WTC11 (cell line): ENCODE data around the gene FOXL1.

Experiments
- ELF4 ChIP-seq: sonication (generic); formaldehyde crosslinking; IDR thresholded peaks from 2 replicates; pipeline ENCODE4 v1.8.1; 2022; ENCODE audit warnings: low read depth, mild to moderate bottlenecking, moderate library complexity, missing genetic modification reagents
- SP1 ChIP-seq: sonication (generic); formaldehyde crosslinking; conservative IDR thresholded peaks from 2 replicates; pipeline ENCODE4 v1.8.1; 2022; ENCODE audit warnings: missing genetic modification reagents
- TF ChIP-seq, protein P1 (sequence below): sonication (generic); formaldehyde crosslinking; IDR thresholded peaks from 2 replicates; pipeline ENCODE4 v1.8.1; 2023; ENCODE audit warnings: mild to moderate bottlenecking, missing genetic modification reagents, moderate library complexity
- TF ChIP-seq, protein P2 (sequence below): fragments of 250-450 bp; sonication (Bioruptor Pico); IDR thresholded peaks from 2 replicates; pipeline ENCODE4 v1.9.0; 2021; ENCODE audit warnings: mild to moderate bottlenecking
- TF ChIP-seq, protein P3 (sequence below): sonication (generic); formaldehyde crosslinking; IDR thresholded peaks from 2 replicates; pipeline ENCODE4 v1.8.0; 2022; ENCODE audit warnings: mild to moderate bottlenecking, missing genetic modification reagents
- TF ChIP-seq, protein P4 (sequence below): sonication (generic); formaldehyde crosslinking; conservative IDR thresholded peaks from 2 replicates; pipeline ENCODE4 v1.8.1; 2022; ENCODE audit warnings: mild to moderate bottlenecking, missing genetic modification reagents

DNA sequence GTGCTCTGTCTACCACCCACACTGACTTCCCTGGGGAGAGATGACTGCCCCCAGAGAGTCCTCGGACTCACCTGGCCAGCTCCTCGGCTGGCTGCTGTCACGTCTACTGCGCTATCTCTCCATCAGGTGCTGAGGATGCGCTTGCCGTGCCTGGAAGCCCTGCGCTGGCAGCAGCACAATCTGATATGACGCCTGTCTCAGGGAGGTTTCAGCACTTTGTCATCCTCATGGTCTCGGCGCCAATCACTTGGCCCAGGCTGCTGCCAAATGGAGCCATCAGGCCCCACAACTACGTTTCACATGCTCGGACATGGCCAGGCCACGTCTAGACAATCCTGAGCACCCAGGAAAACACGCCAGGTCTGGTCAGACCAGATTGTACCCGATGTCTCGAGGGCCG, 46.7 kb downstream of the FOXL1 start:
- TF ChIP-seq, protein P1, sequence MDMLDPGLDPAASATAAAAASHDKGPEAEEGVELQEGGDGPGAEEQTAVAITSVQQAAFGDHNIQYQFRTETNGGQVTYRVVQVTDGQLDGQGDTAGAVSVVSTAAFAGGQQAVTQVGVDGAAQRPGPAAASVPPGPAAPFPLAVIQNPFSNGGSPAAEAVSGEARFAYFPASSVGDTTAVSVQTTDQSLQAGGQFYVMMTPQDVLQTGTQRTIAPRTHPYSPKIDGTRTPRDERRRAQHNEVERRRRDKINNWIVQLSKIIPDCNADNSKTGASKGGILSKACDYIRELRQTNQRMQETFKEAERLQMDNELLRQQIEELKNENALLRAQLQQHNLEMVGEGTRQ (CRISPR knock-in tag), result no peak
- TF ChIP-seq, protein P2, sequence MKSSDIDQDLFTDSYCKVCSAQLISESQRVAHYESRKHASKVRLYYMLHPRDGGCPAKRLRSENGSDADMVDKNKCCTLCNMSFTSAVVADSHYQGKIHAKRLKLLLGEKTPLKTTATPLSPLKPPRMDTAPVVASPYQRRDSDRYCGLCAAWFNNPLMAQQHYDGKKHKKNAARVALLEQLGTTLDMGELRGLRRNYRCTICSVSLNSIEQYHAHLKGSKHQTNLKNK (CRISPR knock-in tag), result no peak
- no peak for TF ChIP-seq SP1 (CRISPR knock-in tag)
- TF ChIP-seq, protein P3, sequence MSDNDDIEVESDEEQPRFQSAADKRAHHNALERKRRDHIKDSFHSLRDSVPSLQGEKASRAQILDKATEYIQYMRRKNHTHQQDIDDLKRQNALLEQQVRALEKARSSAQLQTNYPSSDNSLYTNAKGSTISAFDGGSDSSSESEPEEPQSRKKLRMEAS (CRISPR knock-in tag), result no peak
- TF ChIP-seq ELF4, result no peak
- TF ChIP-seq, protein P4, sequence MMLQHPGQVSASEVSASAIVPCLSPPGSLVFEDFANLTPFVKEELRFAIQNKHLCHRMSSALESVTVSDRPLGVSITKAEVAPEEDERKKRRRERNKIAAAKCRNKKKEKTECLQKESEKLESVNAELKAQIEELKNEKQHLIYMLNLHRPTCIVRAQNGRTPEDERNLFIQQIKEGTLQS, result no peak
